G401 (cell line): ENCODE measurements around the gene PLA2G4F. TPM values are rescaled to one million over a fixed set of nuclear protein-coding genes. Genes with fewer than 3 reads are reported as not detected.
"Not testable (repeated sequence)": the region's sequence is repeated elsewhere in the genome, so short reads cannot be mapped to it uniquely, and the experiment has no call there.

Source experiments
- DNase-seq: peaks from one replicate; pipeline ENCODE4 v3.0.0-alpha.2; 2015; ENCODE audit warnings: low spot score
- in situ Hi-C: cut with HindIII; loops from 2 replicates; pipeline ENCODE4 v1.10.0; 2016; ENCODE audit warnings: low sequenced_read_pairs, mixed read lengths
- total RNA-seq: library from RNA; depleted of rRNA; stranded (reverse); fragments of >200 nt; shearing (Covaris generic); gene quantifications from 2 replicates; pipeline ENCODE4 v1.2.3, GENCODE V29; 2014

Gene PLA2G4F
- total RNA-seq, 1 experiment from 2014 or later, result not detected

GRCh38 chr15:42110367-42110766 is 46.1 kb downstream of the PLA2G4F start:
- no peak for DNase-seq
- in situ Hi-C loops, result no loop called here

GRCh38 chr15:42108806-42109205 is 47.6 kb downstream of the PLA2G4F start:
- DNase-seq, result no peak
- in situ Hi-C loops, result no loop called here

GRCh38 chr15:42108189-42108588 is 48.2 kb downstream of the PLA2G4F start:
- DNase-seq, result no peak
- in situ Hi-C loops, result no loop called here

GRCh38 chr15:42107473-42107872 is 49.0 kb downstream of the PLA2G4F start:
- DNase-seq, result no peak
- in situ Hi-C loops, result no loop called here

- DNase-seq, result no peak
- in situ Hi-C loops, result no loop called here
Measured at GRCh38 chr15:42106288-42106687, 50.1 kb downstream of the PLA2G4F start.

GRCh38 chr15:42104095-42104891 is 52.1 kb downstream of the PLA2G4F start:
- DNase-seq, result no peak
- in situ Hi-C loops, result no loop called here

- no peak for DNase-seq
- in situ Hi-C loops, result no loop called here
Measured at GRCh38 chr15:42102646-42103235, 53.7 kb downstream of the PLA2G4F start.

GRCh38 chr15:42101861-42102260 is 54.6 kb downstream of the PLA2G4F start:
- in situ Hi-C loops, result no loop called here
- no peak for DNase-seq

- DNase-seq, result no peak
- in situ Hi-C loops, result no loop called here
Measured at GRCh38 chr15:42100021-42100800, 56.2 kb downstream of the PLA2G4F start.

GRCh38 chr15:42097018-42097417 is 59.4 kb downstream of the PLA2G4F start:
- no peak for DNase-seq
- in situ Hi-C loops, result no loop called here

- in situ Hi-C loops, result no loop called here
- no peak for DNase-seq
Measured at GRCh38 chr15:42094512-42094963, 61.9 kb downstream of the PLA2G4F start, which contains the start of gene PLA2G4D. Gene PLA2G4D, minus strand, starts transcription at chr15:42094562. Its CDS starts 103 bp downstream, at chr15:42094459.

- in situ Hi-C loops, result no loop called here
- DNase-seq, result no peak
Measured at GRCh38 chr15:42093966-42094365, 62.5 kb downstream of the PLA2G4F start.

- peak; percentile 18 for DNase-seq
Measured at GRCh38 chr15:42092398-42093318, 63.8 kb downstream of the PLA2G4F start.

GRCh38 chr15:42091753-42092397 is 64.6 kb downstream of the PLA2G4F start:
- DNase-seq, in situ Hi-C loops: not testable (repeated sequence)

More at GRCh38 chr15:42092398-42093318, 63.8 kb downstream of the PLA2G4F start:
- in situ Hi-C loops, result no loop called here

GRCh38 chr15:42090781-42091180 is 65.7 kb downstream of the PLA2G4F start:
- no peak for DNase-seq
- in situ Hi-C loops, result no loop called here

- no peak for DNase-seq
- in situ Hi-C loops, result no loop called here
Measured at GRCh38 chr15:42090370-42090769, 66.1 kb downstream of the PLA2G4F start.

GRCh38 chr15:42089942-42090341 is 66.5 kb downstream of the PLA2G4F start:
- in situ Hi-C loops, result no loop called here
- no peak for DNase-seq
